PC-3 (cell line): ENCODE data around the gene TMEM45B.

Source experiments
- CTCF ChIP-seq: fragments of 300-600 bp; sonication (generic); conservative IDR thresholded peaks from 2 replicates; pipeline ENCODE4 v1.5.1; 2017; ENCODE audit warnings: antibody characterized with exemption, low read depth, mild to moderate bottlenecking, low read length
- EZH2 ChIP-seq: fragments of 300-600 bp; sonication (generic); IDR thresholded peaks from one replicate; pipeline ENCODE4 v1.6.1; 2017; ENCODE audit warnings: antibody characterized with exemption, mild to moderate bottlenecking, low read length; ENCODE audit not compliant: unreplicated experiment

GRCh38 chr11:129815596-129816461 lies at the start of gene TMEM45B:
- TF ChIP-seq CTCF, result no peak
- no peak for TF ChIP-seq EZH2
